ENCODE data around the gene IL34.

Gene IL34

GRCh38 chr16:70682239-70683145 is 36.1 kb downstream of the IL34 start:
- Histone ChIP-seq H3K4me1 (ENCODE audit: control insufficient read depth in 1 of 2, insufficient read depth in 2 of 2, low read length in 2 of 2) (peaks cover 43 to 46% of the 10 kb centered on the region in 2 experiments), H3K79me2 (ENCODE audit: control insufficient read depth, insufficient read depth, low read length, poor library complexity) (peaks cover 36% of the 10 kb centered on the region), H3K27ac (ENCODE audit: low read depth, low read length) (no peak overlapping the region), H3K18ac (ENCODE audit: low read length) (peak overlapping the region; percentile 14), H3K9me3 (ENCODE audit: insufficient read depth, low read depth, low read length) (peaks cover 3% of the 10 kb centered on the region), H2BK120ac (ENCODE audit: insufficient read depth, low read length, poor library complexity) (no peak overlapping the region), H4K8ac (ENCODE audit: low read depth, low read length) (no peak overlapping the region), H2AK5ac (ENCODE audit: low read length) (no peak overlapping the region), H3K14ac (ENCODE audit: low read length) (peak overlapping the region; percentile 21), H3K4ac (ENCODE audit: low read depth, low read length) (peak overlapping the region; percentile 71), H2BK12ac (ENCODE audit: low read length) (no peak overlapping the region), H4K91ac (ENCODE audit: low read depth, low read length) (peak overlapping the region; percentile 11), H2AFZ (ENCODE audit: insufficient read depth, low read length, poor library complexity) (no peak overlapping the region), H3K4me2 (ENCODE audit: low read length) (no peak overlapping the region), H3K4me3 (ENCODE audit: low read depth, low read length) (no peak overlapping the region), H2BK5ac (ENCODE audit: low read depth, low read length, poor library complexity) (peak overlapping the region; percentile 10), H4K12ac (ENCODE audit: low read depth, low read length) (no peak overlapping the region), H3K9ac (ENCODE audit: low read length) (no peak overlapping the region), H3K36me3 (ENCODE audit: control insufficient read depth in 1 of 2, insufficient read depth in 2 of 2, low read length in 2 of 2) (peaks cover 37 to 43% of the 10 kb centered on the region in 2 experiments), H3K27me3 (ENCODE audit: insufficient read depth, low read length) (no peaks in the 10 kb centered on the region), H3K79me1 (ENCODE audit: low read length) (peaks cover 16% of the 10 kb centered on the region), H3K23ac (ENCODE audit: low read length) (no peak overlapping the region)
- peak; percentile 38 to 70 for DNase-seq
- no CpG with 5 or more reads among the region's 14 CpGs for WGBS (ENCODE audit: extremely low coverage, insufficient coverage, insufficient read length)

- Histone ChIP-seq H3K4me2 (ENCODE audit: low read length) (no peak overlapping the region), H3K9ac (ENCODE audit: low read length) (no peak overlapping the region), H4K8ac (ENCODE audit: low read depth, low read length) (no peak overlapping the region), H3K4me1 (ENCODE audit: control insufficient read depth in 1 of 2, insufficient read depth in 2 of 2, low read length in 2 of 2) (peaks cover 51 to 54% of the 10 kb centered on the region in 2 experiments), H3K27me3 (ENCODE audit: insufficient read depth, low read length) (no peaks in the 10 kb centered on the region), H2AFZ (ENCODE audit: insufficient read depth, low read length, poor library complexity) (no peak overlapping the region), H2BK12ac (ENCODE audit: low read length) (no peak overlapping the region), H3K18ac (ENCODE audit: low read length) (peak overlapping the region; percentile 14), H3K4me3 (ENCODE audit: low read depth, low read length) (no peak overlapping the region), H3K14ac (ENCODE audit: low read length) (peak overlapping the region; percentile 21), H3K79me2 (ENCODE audit: control insufficient read depth, insufficient read depth, low read length, poor library complexity) (peaks cover 37% of the 10 kb centered on the region), H3K23ac (ENCODE audit: low read length) (no peak overlapping the region), H3K79me1 (ENCODE audit: low read length) (peaks cover 24% of the 10 kb centered on the region), H4K91ac (ENCODE audit: low read depth, low read length) (peak overlapping the region; percentile 11), H2AK5ac (ENCODE audit: low read length) (no peak overlapping the region), H2BK120ac (ENCODE audit: insufficient read depth, low read length, poor library complexity) (no peak overlapping the region), H3K9me3 (ENCODE audit: insufficient read depth, low read depth, low read length) (no peaks in the 10 kb centered on the region), H3K27ac (ENCODE audit: low read depth, low read length) (no peak overlapping the region), H4K12ac (ENCODE audit: low read depth, low read length) (no peak overlapping the region), H3K4ac (ENCODE audit: low read depth, low read length) (peak overlapping the region; percentile 80), H3K36me3 (ENCODE audit: control insufficient read depth in 1 of 2, insufficient read depth in 2 of 2, low read length in 2 of 2) (peaks cover 29 to 35% of the 10 kb centered on the region in 2 experiments), H2BK5ac (ENCODE audit: low read depth, low read length, poor library complexity) (no peak overlapping the region)
- DNase-seq = no peak
- WGBS (ENCODE audit: extremely low coverage, insufficient coverage, insufficient read length) = no CpG with 5 or more reads among the region's 13 CpGs
These were observed 37.0 kb downstream of the IL34 start for GRCh38 chr16:70683146-70683944.

- Histone ChIP-seq H2AFZ (ENCODE audit: insufficient read depth, low read length, poor library complexity) (no peak overlapping the region), H4K12ac (ENCODE audit: low read depth, low read length) (no peak overlapping the region), H3K4me1 (ENCODE audit: control insufficient read depth in 1 of 2, insufficient read depth in 2 of 2, low read length in 2 of 2) (peaks cover 58 to 62% of the 10 kb centered on the region in 2 experiments), H3K18ac (ENCODE audit: low read length) (peak overlapping the region; percentile 50), H3K9me3 (ENCODE audit: insufficient read depth, low read depth, low read length) (no peaks in the 10 kb centered on the region), H3K9ac (ENCODE audit: low read length) (peak overlapping the region; percentile 35), H2BK5ac (ENCODE audit: low read depth, low read length, poor library complexity) (no peak overlapping the region), H2BK120ac (ENCODE audit: insufficient read depth, low read length, poor library complexity) (no peak overlapping the region), H3K4me3 (ENCODE audit: low read depth, low read length) (peak overlapping the region; percentile 68), H3K79me1 (ENCODE audit: low read length) (peaks cover 24% of the 10 kb centered on the region), H2AK5ac (ENCODE audit: low read length) (no peak overlapping the region), H3K79me2 (ENCODE audit: control insufficient read depth, insufficient read depth, low read length, poor library complexity) (peaks cover 37% of the 10 kb centered on the region), H4K91ac (ENCODE audit: low read depth, low read length) (peak overlapping the region; percentile 15), H2BK12ac (ENCODE audit: low read length) (no peak overlapping the region), H3K4me2 (ENCODE audit: low read length) (peak overlapping the region; percentile 86), H3K23ac (ENCODE audit: low read length) (no peak overlapping the region), H3K14ac (ENCODE audit: low read length) (peak overlapping the region; percentile 27), H3K27ac (ENCODE audit: low read depth, low read length) (no peak overlapping the region), H3K36me3 (ENCODE audit: control insufficient read depth in 1 of 2, insufficient read depth in 2 of 2, low read length in 2 of 2) (peaks cover 18 to 24% of the 10 kb centered on the region in 2 experiments), H3K4ac (ENCODE audit: low read depth, low read length) (peak overlapping the region; percentile 82), H4K8ac (ENCODE audit: low read depth, low read length) (no peak overlapping the region), H3K27me3 (ENCODE audit: insufficient read depth, low read length) (no peaks in the 10 kb centered on the region)
- no CpG with 5 or more reads among the region's 14 CpGs for WGBS (ENCODE audit: extremely low coverage, insufficient coverage, insufficient read length)
- no peak for DNase-seq
These were observed 38.0 kb downstream of the IL34 start for GRCh38 chr16:70684146-70685060.
